H1 (cell line): ENCODE results near the gene MOCS1. TPM values are rescaled to one million over a fixed set of nuclear protein-coding genes. Genes with fewer than 3 reads are reported as not detected.

ENCODE experiments used
- CTCF ChIA-PET: fragments of 300-600 bp; sonication (Branson Sonifier 250); formaldehyde crosslinking; loops from one replicate; lab custom pipeline; 2021; ENCODE audit not compliant: partially characterized antibody; lab: Charles Lee
- POLR2A ChIA-PET: fragments of 300-600 bp; sonication (Branson Sonifier 250); formaldehyde crosslinking; loops from one replicate; lab custom pipeline; 2021; ENCODE audit warnings: inconsistent platforms; ENCODE audit not compliant: partially characterized antibody; lab: Charles Lee
- DNase-seq, 2 experiments: peaks; one replicate each; pipeline versions ENCODE4 v3.0.0 to v3.0.0-alpha.2; 2010 to 2022; ENCODE audit warnings: low spot score in 2 of 2, low read depth in 1 of 2, mixed read lengths in 1 of 2
- FAIRE-seq: peaks from 2 replicates; lab custom pipeline; 2011; peaks lifted over from hg19 to GRCh38; lab: Jason Lieb, UNC
- H2AFZ ChIP-seq: 2 replicates; pipeline ENCODE4 v1.8.1; 2012; ENCODE audit warnings: low read length, inconsistent platforms
- H2AK5ac ChIP-seq: 2 replicates; pipeline ENCODE4 v1.6.1; 2013; ENCODE audit warnings: low read depth, low read length
- H2BK120ac ChIP-seq: replicated peaks from 2 replicates; pipeline ENCODE3; 2013; ENCODE audit warnings: low read depth, low read length, inconsistent platforms
- H2BK12ac ChIP-seq: 2 replicates; pipeline ENCODE4 v1.6.1; 2013; ENCODE audit warnings: low read depth, low read length
- H2BK15ac ChIP-seq: 2 replicates; pipeline ENCODE4 v1.6.1; 2013; ENCODE audit warnings: low read length
- H2BK20ac ChIP-seq: 2 replicates; pipeline ENCODE4 v1.6.1; 2013; ENCODE audit warnings: low read length
- H2BK5ac ChIP-seq: 2 replicates; pipeline ENCODE4 v1.6.1; 2013; ENCODE audit warnings: low read depth, low read length
- H3K14ac ChIP-seq: 2 replicates; pipeline ENCODE4 v1.6.1; 2013; ENCODE audit warnings: inconsistent platforms; ENCODE audit not compliant: insufficient read length
- H3K18ac ChIP-seq: 2 replicates; pipeline ENCODE4 v1.6.1; 2013; ENCODE audit warnings: low read length; ENCODE audit errors: extremely low read depth
- H3K23ac ChIP-seq: 2 replicates; pipeline ENCODE4 v1.6.1; 2013; ENCODE audit warnings: inconsistent platforms; ENCODE audit not compliant: insufficient read length
- H3K23me2 ChIP-seq: 2 replicates; pipeline ENCODE4 v1.6.1; 2013; ENCODE audit warnings: low read depth, low read length
- H3K27ac ChIP-seq: 2 replicates; pipeline ENCODE4 v1.6.1; 2011; ENCODE audit warnings: low read depth, low read length, inconsistent platforms
- H3K27me3 ChIP-seq, 4 experiments: replicated peaks in 1 of 4; 1 replicate in 1 of 4; 2 replicates in 3 of 4; pipeline versions ENCODE4 v1.6.1 to v1.8.1; 2011 to 2013; ENCODE audit warnings: low read length in 3 of 4, mild to moderate bottlenecking in 3 of 4, inconsistent platforms in 2 of 4, mixed read lengths in 2 of 4, moderate library complexity in 1 of 4; ENCODE audit not compliant: control insufficient read depth in 3 of 4, insufficient read depth in 3 of 4; ENCODE audit errors: extremely low read depth in 1 of 4
- H3K36me3 ChIP-seq, 4 experiments: 2 replicates each; pipeline versions ENCODE4 v1.6.1 to v1.8.1; 2011 to 2013; ENCODE audit warnings: mild to moderate bottlenecking in 4 of 4, low read length in 3 of 4, moderate library complexity in 2 of 4, control low read depth in 1 of 4, inconsistent platforms in 1 of 4; ENCODE audit not compliant: insufficient read depth in 4 of 4, control insufficient read depth in 2 of 4
- H3K4ac ChIP-seq: replicated peaks from 2 replicates; pipeline ENCODE3; 2013; ENCODE audit warnings: low read length, low read depth, mixed read lengths, inconsistent platforms; ENCODE audit not compliant: insufficient read length
- H3K4me1 ChIP-seq, 4 experiments: replicated peaks in 1 of 4; 1 replicate in 1 of 4; 2 replicates in 3 of 4; pipeline versions ENCODE4 v1.6.1 to v1.8.1; 2011 to 2013; ENCODE audit warnings: low read length in 3 of 4, inconsistent platforms in 2 of 4, mixed read lengths in 1 of 4; ENCODE audit not compliant: insufficient read depth in 4 of 4, control insufficient read depth in 3 of 4
- H3K4me2 ChIP-seq, 2 experiments: 2 replicates each; pipeline versions ENCODE4 v1.6.1 to v1.8.1; 2011 to 2013; ENCODE audit warnings: low read depth in 2 of 2, low read length in 2 of 2, control low read depth in 1 of 2, inconsistent platforms in 1 of 2, mild to moderate bottlenecking in 1 of 2; ENCODE audit not compliant: insufficient read depth in 1 of 2
- H3K4me3 ChIP-seq, 4 experiments: fragments of 200-600, 300-600 bp in 1 of 4; sonication (generic), shearing (Covaris generic), sonication (Bioruptor Twin) in 1 of 4; 2 replicates each; pipeline versions ENCODE4 v1.5.1 to v1.8.1; 2011 to 2016; ENCODE audit warnings: low read length in 4 of 4, low read depth in 3 of 4, control low read depth in 2 of 4, inconsistent platforms in 2 of 4, mild to moderate bottlenecking in 2 of 4, mixed read lengths in 1 of 4, moderate library complexity in 1 of 4; ENCODE audit not compliant: insufficient read depth in 2 of 4; ENCODE audit errors: extremely low read depth in 1 of 4
- H3K56ac ChIP-seq: replicated peaks from 2 replicates; pipeline ENCODE3; 2013; ENCODE audit warnings: low read depth, mild to moderate bottlenecking, mixed read lengths, low read length, inconsistent platforms; ENCODE audit not compliant: insufficient read length
- H3K79me1 ChIP-seq: 2 replicates; pipeline ENCODE4 v1.6.1; 2013; ENCODE audit warnings: low read depth, low read length, control low read depth
- H3K79me2 ChIP-seq, 2 experiments: 2 replicates each; pipeline versions ENCODE4 v1.6.1 to v1.8.1; 2012 to 2013; ENCODE audit warnings: low read length in 2 of 2, mild to moderate bottlenecking in 2 of 2, inconsistent platforms in 1 of 2; ENCODE audit not compliant: insufficient read depth in 2 of 2, control insufficient read depth in 1 of 2
- H3K9ac ChIP-seq, 4 experiments: replicated peaks in 1 of 4; 1 replicate in 1 of 4; 2 replicates in 3 of 4; pipeline versions ENCODE4 v1.6.1 to v1.8.1; 2011 to 2013; ENCODE audit warnings: low read depth in 3 of 4, low read length in 3 of 4, control low read depth in 2 of 4, mild to moderate bottlenecking in 2 of 4, moderate library complexity in 2 of 4, inconsistent platforms in 1 of 4; ENCODE audit errors: extremely low read depth in 1 of 4
- H3K9me3 ChIP-seq, 2 experiments: 2 replicates each; pipeline versions ENCODE4 v1.6.1 to v1.8.1; 2012 to 2013; ENCODE audit warnings: mild to moderate bottlenecking in 2 of 2, moderate library complexity in 2 of 2, control low read depth in 1 of 2, inconsistent platforms in 1 of 2, low read depth in 1 of 2, low read length in 1 of 2, mixed read lengths in 1 of 2; ENCODE audit not compliant: insufficient read depth in 2 of 2
- H4K20me1 ChIP-seq, 2 experiments: replicated peaks in 1 of 2; 2 replicates each; pipeline versions ENCODE3 to v1.8.1; 2011 to 2013; ENCODE audit warnings: inconsistent platforms in 2 of 2, low read length in 2 of 2, mild to moderate bottlenecking in 1 of 2; ENCODE audit not compliant: insufficient read depth in 2 of 2, control insufficient read depth in 1 of 2
- H4K5ac ChIP-seq: 2 replicates; pipeline ENCODE4 v1.6.1; 2013; ENCODE audit warnings: low read length, low read depth, mixed read lengths, inconsistent platforms; ENCODE audit not compliant: insufficient read length
- H4K8ac ChIP-seq: 2 replicates; pipeline ENCODE4 v1.8.0; 2013; ENCODE audit warnings: mild to moderate bottlenecking, moderate library complexity, low read length, inconsistent platforms; ENCODE audit not compliant: insufficient read depth; ENCODE audit errors: extremely low read depth
- H4K91ac ChIP-seq: replicated peaks from 2 replicates; pipeline ENCODE3; 2013; ENCODE audit warnings: low read length, mixed read lengths, inconsistent platforms; ENCODE audit not compliant: insufficient read length
- EZH2 ChIP-seq: fragments of 200-600 bp; sonication (generic); IDR thresholded peaks from 2 replicates; pipeline ENCODE4 v1.7.1; 2012; ENCODE audit warnings: low read depth, mild to moderate bottlenecking, moderate library complexity, low read length, inconsistent platforms; ENCODE audit not compliant: severe bottlenecking
- HDAC2 ChIP-seq, 2 experiments: fragments of 300-600 bp in 1 of 2; sonication (generic) in 1 of 2; IDR thresholded peaks; 2 replicates each; pipeline ENCODE4 v1.6.1; 2011 to 2012; ENCODE audit warnings: low read depth in 2 of 2, low read length in 2 of 2, mild to moderate bottlenecking in 2 of 2, moderate library complexity in 2 of 2, borderline replicate concordance in 1 of 2, inconsistent platforms in 1 of 2
- KDM4A ChIP-seq: IDR thresholded peaks from one replicate; pipeline ENCODE4 v1.7.1; 2012; ENCODE audit warnings: low read depth, mild to moderate bottlenecking, moderate library complexity, low read length, inconsistent platforms; ENCODE audit not compliant: severe bottlenecking
- NRF1 ChIP-seq: IDR thresholded peaks from 2 replicates; pipeline ENCODE4 v1.6.1; 2011; ENCODE audit warnings: mild to moderate bottlenecking, low read depth, low read length, improper control_type of control experiment
- PHF8 ChIP-seq: fragments of 200-600 bp; sonication (generic); conservative IDR thresholded peaks from 2 replicates; pipeline ENCODE4 v1.7.1; 2012; ENCODE audit warnings: low read depth, mild to moderate bottlenecking, inconsistent platforms, low read length, moderate library complexity
- WGBS, 2 experiments: shearing (Covaris generic) in 1 of 2; methylation state at CpG; one replicate each; pipeline versions ENCODE4 v1.1.6 to v1.1.7; 2013 to 2015; ENCODE audit warnings: low lambda C conversion rate in 2 of 2, mixed read lengths in 2 of 2, inconsistent platforms in 1 of 2, low coverage in 1 of 2, missing lambda C conversion rate in 1 of 2; ENCODE audit not compliant: insufficient replicate concordance in 2 of 2, insufficient coverage in 1 of 2, insufficient read length in 1 of 2; ENCODE audit errors: extremely low coverage in 1 of 2, missing lambda C conversion rate in 1 of 2; 5-methylcytosine and 5-hydroxymethylcytosine counted together
- long read RNA-seq, 2 experiments: library from RNA in 1 of 2; library from capped mRNA in 1 of 2; stranded (forward); transcript quantifications; one replicate each; pipeline ENCODE4 v2.0.0, GENCODE V29; 2021; ENCODE audit warnings: inconsistent platforms in 1 of 2
- polyA minus RNA-seq, 3 experiments: library from RNA; depleted of rRNA, polyadenylated mRNA; stranded (reverse); fragments of >200 nt; gene quantifications; 1 replicate in 2 of 3; 2 replicates in 1 of 3; pipeline ENCODE4 v1.2.3, GENCODE V29; 2011
- polyA plus RNA-seq, 7 experiments: library from polyadenylated mRNA; depleted of rRNA in 3 of 7; stranded (reverse) in 5 of 7; unstranded in 2 of 7; fragments of >200 nt in 5 of 7; fragments of 200-250 nt in 2 of 7; gene quantifications; 1 replicate in 5 of 7; 2 replicates in 1 of 7; 4 replicates in 1 of 7; pipeline versions ENCODE4 v1.2.1 to v1.2.3, GENCODE V29; 2011 to 2013; ENCODE audit warnings: missing spikeins in 2 of 7, mixed read lengths in 2 of 7
- total RNA-seq: library from RNA; stranded (reverse); fragmentation: NEBNext Ultra II Directional; extraction: Animal tissue kit (Norgen Biotek cat#: 25700); gene quantifications from 2 replicates; pipeline ENCODE4 v1.2.1, GENCODE V29; 2021
- TF ChIP-seq, protein P1 (sequence below): IDR thresholded peaks from 2 replicates; pipeline ENCODE4 v1.6.1; 2012; ENCODE audit warnings: low read length, inconsistent platforms

MOCS1 gene
- total RNA-seq (18.5 and 19.7 TPM in 2 replicates), polyA plus RNA-seq (2011; rRNA removed) (13.4 and 15.1 TPM in 2 replicates), polyA minus RNA-seq (2011; rRNA and poly(A)+ RNA removed) (28.3 and 33.5 TPM in 2 replicates)
- 15.5 TPM for polyA plus RNA-seq (2011; cell fraction: cytosol; rRNA removed)
- polyA plus RNA-seq (2011; cell fraction: nucleus; rRNA removed) = 20.1 TPM
- polyA plus RNA-seq (2012, experiment 1 of 2) = 13.7 to 19.2 TPM (median 17.3 TPM) in 4 replicates
- polyA plus RNA-seq (2012, experiment 2 of 2) = 20.0 TPM
- polyA plus RNA-seq (2013, experiment 1 of 2) = 9.9 TPM
- 9.4 TPM for polyA plus RNA-seq (2013, experiment 2 of 2)
- 11.9 TPM for polyA minus RNA-seq (2011; cell fraction: cytosol; rRNA and poly(A)+ RNA removed)
- polyA minus RNA-seq (2011; cell fraction: nucleus; rRNA and poly(A)+ RNA removed) = 19.5 TPM
- long read RNA-seq, experiment 1, partial matches to known transcripts = 6 of 25 reads
- long read RNA-seq, experiment 1, other reads (novel, unspliced or antisense) = 15 of 25 reads
- long read RNA-seq, experiment 2, partial matches to known transcripts = 0 of 2 reads
- long read RNA-seq, experiment 2, other reads (novel, unspliced or antisense) = 2 of 2 reads

DNA sequence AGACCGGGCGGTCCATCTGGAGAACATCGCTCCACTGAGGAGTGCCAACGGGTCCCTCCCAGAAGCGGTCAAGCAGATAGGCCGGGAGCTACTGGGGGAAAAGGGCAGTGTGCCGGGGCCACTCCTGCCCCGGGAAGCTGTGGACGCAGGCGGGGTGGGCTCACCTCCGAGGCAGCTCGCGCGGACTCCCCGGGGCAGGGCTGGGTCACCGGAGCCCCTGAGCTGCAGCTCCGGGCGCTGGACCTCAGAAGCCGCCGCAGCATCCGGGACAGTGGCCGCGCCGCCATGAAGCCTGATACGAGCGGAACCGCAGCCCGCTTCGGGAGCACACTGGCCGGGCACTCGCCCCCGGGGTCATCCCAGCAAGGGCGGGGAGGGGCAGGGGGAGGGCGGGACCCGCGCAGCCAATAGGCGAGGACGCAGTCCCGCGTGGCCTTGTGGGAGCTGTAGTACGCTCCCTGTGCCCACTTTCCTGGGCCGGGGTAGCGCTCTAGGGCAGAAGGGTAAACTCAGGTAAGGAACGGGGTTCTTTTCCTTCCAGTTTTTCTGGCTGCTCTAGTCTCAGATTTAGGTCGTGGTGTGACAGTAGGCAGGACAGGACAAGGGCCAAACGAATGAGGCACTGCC is at the start of gene MOCS1:
Gene MOCS1, minus strand, starts transcription at position 332 of the 627 bp plus-strand sequence. Its CDS starts 45 bp downstream, at position 287.
- peak within 1 kb of the TSS in 3 of 4 experiments; percentile 45 to 58 (median 51); a peak in 5 of 7 replicates for H3K9ac ChIP-seq
- H3K4me1 ChIP-seq = peaks cover 3 to 11% (median 8%) of the 10 kb centered on the region in 4 experiments; a peak in 6 of 7 replicates
- FAIRE-seq (no peak), DNase-seq (peak; percentile 56 to 85)
- H3K14ac ChIP-seq = no peak within 1 kb of the TSS
- peak within 1 kb of the TSS; percentile 86 for H2AFZ ChIP-seq
- peak within 1 kb of the TSS; percentile 30 for H4K5ac ChIP-seq
- H3K79me1 ChIP-seq = 0 out of 2 replicates have a peak, but pooled peaks cover 3% of the 10 kb centered on the region
- no peak within 1 kb of the TSS for H2AK5ac ChIP-seq
- peaks cover 0 to 2% (median 0%) of the 10 kb centered on the region in 4 experiments; a peak in 2 of 8 replicates for H3K36me3 ChIP-seq
- 2% methylated on average over 22 of the region's 46 CpGs; no CpG with 5 or more reads in 1 of the 2 experiments for WGBS, 2 experiments
- H4K91ac ChIP-seq = no peak within 1 kb of the TSS
- no peak within 1 kb of the TSS for H3K27ac ChIP-seq
- peaks cover 0 to 1% of the 10 kb centered on the region in 2 experiments for H4K20me1 ChIP-seq
- H4K8ac ChIP-seq = peak within 1 kb of the TSS; percentile 28; the same call in 1 of the 2 replicates
- no peaks in the 10 kb centered on the region; a peak in 1 of 7 replicates for H3K27me3 ChIP-seq
- ChIA-PET POLR2A (interaction anchor here (1.8 kb wide), 1 partner anchor 10 kb away, joined by 4 read pairs; no protein-coding TSS in a partner anchor), CTCF (interaction anchor here (1.0 to 1.3 kb wide), 3 partner anchors 30 to 98 kb away, joined by 3 read pairs; no protein-coding TSS in a partner anchor)
- H2BK120ac ChIP-seq = no peak within 1 kb of the TSS
- H2BK15ac ChIP-seq = no peak within 1 kb of the TSS
- peak within 1 kb of the TSS; percentile 77 to 82 for H3K4me2 ChIP-seq
- H2BK12ac ChIP-seq = no peak within 1 kb of the TSS
- no peak within 1 kb of the TSS for H2BK20ac ChIP-seq
- H3K9me3 ChIP-seq = no peaks in the 10 kb centered on the region
- peak within 1 kb of the TSS; percentile 54 to 81 (median 76) for H3K4me3 ChIP-seq
- H3K56ac ChIP-seq = peak within 1 kb of the TSS; percentile 65
- no peak within 1 kb of the TSS for H3K23ac ChIP-seq
- H3K18ac ChIP-seq = no peak within 1 kb of the TSS; the same call in 1 of the 2 replicates
- peaks cover 5% of the 10 kb centered on the region; the same call in 1 of the 2 replicates for H3K23me2 ChIP-seq
- no peak within 1 kb of the TSS for H3K4ac ChIP-seq
- H3K79me2 ChIP-seq = no peaks in the 10 kb centered on the region; a peak in 1 of 4 replicates
- H2BK5ac ChIP-seq = no peak within 1 kb of the TSS
- TF ChIP-seq EZH2 (no peak), KDM4A (peak; percentile 86), NRF1 (no peak), PHF8 (peak; percentile 84), HDAC2 (IDR thresholded peaks at IDR 0.05; ENCODE audit: borderline replicate concordance in 1 of 2, low read depth in 2 of 2, low read length in 2 of 2) (0 out of 4 replicates have a peak, but pooled peaks of 1 of the 2 experiments have one; percentile 26)
- TF ChIP-seq, protein P1, sequence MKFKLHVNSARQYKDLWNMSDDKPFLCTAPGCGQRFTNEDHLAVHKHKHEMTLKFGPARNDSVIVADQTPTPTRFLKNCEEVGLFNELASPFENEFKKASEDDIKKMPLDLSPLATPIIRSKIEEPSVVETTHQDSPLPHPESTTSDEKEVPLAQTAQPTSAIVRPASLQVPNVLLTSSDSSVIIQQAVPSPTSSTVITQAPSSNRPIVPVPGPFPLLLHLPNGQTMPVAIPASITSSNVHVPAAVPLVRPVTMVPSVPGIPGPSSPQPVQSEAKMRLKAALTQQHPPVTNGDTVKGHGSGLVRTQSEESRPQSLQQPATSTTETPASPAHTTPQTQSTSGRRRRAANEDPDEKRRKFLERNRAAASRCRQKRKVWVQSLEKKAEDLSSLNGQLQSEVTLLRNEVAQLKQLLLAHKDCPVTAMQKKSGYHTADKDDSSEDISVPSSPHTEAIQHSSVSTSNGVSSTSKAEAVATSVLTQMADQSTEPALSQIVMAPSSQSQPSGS = no peak
